ENCODE data around the gene CAP1.
"Not testable (repeated sequence)": the region's sequence is repeated elsewhere in the genome, so short reads cannot be mapped to it uniquely, and the experiment has no call there.

The CAP1 gene

DNA sequence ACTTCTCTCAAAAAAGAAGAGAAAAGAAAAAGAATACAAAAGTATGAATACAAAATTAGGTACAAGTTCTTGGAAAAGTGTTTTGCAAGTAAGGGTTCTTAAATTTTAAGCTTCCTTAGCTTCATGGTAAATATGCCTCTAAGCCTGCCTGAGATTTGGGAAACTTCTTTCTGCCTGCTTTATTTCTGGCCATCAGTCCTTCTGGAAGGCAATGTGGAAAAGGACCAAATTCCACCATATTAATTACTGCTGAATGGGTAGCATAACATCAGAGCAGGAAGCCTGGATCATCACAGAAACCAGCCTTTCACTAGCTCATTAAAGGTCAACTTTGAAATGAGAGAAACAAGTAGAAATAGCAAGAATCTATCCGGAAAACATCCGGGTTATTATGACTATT is 39.1 kb upstream of the CAP1 start:
- Mint-ChIP-seq H3K4me3 (no peak overlapping the region), H3K27me3 (ENCODE audit: low read depth, poor library complexity) (peaks cover 10% of the 10 kb centered on the region), H3K27ac (no peak overlapping the region), H3K9me3 (peaks cover 17% of the 10 kb centered on the region), H3K4me1 (no peaks in the 10 kb centered on the region), H3K36me3 (ENCODE audit: low read depth) (no peaks in the 10 kb centered on the region)
- DNase-seq: no peak
- TF ChIP-seq, protein P1, sequence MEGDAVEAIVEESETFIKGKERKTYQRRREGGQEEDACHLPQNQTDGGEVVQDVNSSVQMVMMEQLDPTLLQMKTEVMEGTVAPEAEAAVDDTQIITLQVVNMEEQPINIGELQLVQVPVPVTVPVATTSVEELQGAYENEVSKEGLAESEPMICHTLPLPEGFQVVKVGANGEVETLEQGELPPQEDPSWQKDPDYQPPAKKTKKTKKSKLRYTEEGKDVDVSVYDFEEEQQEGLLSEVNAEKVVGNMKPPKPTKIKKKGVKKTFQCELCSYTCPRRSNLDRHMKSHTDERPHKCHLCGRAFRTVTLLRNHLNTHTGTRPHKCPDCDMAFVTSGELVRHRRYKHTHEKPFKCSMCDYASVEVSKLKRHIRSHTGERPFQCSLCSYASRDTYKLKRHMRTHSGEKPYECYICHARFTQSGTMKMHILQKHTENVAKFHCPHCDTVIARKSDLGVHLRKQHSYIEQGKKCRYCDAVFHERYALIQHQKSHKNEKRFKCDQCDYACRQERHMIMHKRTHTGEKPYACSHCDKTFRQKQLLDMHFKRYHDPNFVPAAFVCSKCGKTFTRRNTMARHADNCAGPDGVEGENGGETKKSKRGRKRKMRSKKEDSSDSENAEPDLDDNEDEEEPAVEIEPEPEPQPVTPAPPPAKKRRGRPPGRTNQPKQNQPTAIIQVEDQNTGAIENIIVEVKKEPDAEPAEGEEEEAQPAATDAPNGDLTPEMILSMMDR (IDR thresholded peaks at IDR 0.05): no peak

DNA sequence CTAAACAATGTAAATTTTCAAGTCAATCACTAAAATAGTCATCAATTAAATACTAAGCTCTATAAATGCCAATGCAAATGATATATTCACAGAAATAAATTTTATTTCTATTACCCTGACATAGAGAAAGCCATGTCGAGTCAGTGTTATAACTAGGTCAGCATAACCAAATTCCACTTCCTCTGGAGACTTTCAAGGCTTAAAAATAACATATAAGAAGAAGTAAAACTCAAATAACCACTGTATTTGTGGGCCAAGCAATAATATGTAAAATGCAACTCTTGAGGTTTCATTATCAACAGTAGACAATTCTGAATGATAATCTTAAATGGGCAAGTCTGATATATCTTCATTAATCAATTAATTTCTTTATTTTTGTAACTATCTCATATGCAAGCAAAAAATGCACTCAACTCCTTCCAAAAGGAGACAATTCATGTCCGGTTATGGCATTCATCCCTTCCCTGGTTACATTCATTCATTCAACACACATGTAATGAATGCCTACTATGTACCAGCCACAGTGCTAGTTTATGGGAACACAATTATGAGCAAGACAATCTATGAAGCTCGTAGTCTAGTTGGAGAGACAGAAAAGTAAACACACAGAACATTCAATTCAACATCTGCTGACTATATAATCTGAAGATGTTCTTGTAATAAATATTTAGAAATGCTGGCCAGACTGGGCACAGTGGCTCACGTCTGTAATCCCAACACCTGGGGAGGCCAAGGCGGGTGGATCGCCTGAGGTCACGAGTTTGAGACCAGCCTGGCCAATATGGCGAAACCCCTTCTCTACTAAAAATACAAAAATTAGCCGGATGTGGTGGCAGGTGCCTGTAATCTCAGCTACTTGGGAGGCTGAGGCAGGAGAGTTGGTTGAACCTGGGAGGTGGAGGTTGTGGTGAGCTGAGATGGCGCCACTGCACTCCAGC is 37.1 kb upstream of the CAP1 start:
- Mint-ChIP-seq H3K4me1 (no peaks in the 10 kb centered on the region), H3K4me3 (no peak overlapping the region), H3K9me3 (peaks cover 14% of the 10 kb centered on the region), H3K36me3 (ENCODE audit: low read depth) (no peaks in the 10 kb centered on the region), H3K27me3 (ENCODE audit: low read depth, poor library complexity) (peaks cover 10% of the 10 kb centered on the region), H3K27ac (no peak overlapping the region)
- DNase-seq: no peak
- TF ChIP-seq, protein P1 (IDR thresholded peaks at IDR 0.05): no peak

DNA sequence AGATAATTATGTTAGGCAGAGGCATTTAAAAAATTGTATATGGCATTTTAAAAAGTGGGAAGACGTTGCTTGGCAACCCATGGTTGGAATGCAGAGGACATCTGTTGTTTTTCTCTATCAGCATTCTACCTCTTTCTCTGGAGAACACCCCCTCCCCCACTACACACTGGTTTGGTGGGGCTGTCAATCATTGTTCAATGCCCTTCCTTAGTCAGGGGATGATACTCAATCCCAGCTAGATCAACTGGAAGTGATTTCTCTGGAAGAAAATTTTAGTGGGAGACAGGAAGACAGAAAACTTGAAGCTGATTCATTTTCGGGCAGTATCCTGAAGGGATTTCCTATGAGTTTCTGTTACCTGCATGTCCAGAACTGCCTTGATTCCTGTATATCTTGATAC is 35.7 kb upstream of the CAP1 start:
- H3K27me3 Mint-ChIP-seq (ENCODE audit: low read depth, poor library complexity): peaks cover 10% of the 10 kb centered on the region
- H3K9me3 Mint-ChIP-seq: peaks cover 10% of the 10 kb centered on the region
- TF ChIP-seq, protein P1 (IDR thresholded peaks at IDR 0.05): no peak
- no peaks in the 10 kb centered on the region for H3K4me1 Mint-ChIP-seq
- no peak overlapping the region for H3K27ac Mint-ChIP-seq
- DNase-seq: no peak
- H3K4me3 Mint-ChIP-seq: no peak overlapping the region
- H3K36me3 Mint-ChIP-seq (ENCODE audit: low read depth): no peaks in the 10 kb centered on the region

DNA sequence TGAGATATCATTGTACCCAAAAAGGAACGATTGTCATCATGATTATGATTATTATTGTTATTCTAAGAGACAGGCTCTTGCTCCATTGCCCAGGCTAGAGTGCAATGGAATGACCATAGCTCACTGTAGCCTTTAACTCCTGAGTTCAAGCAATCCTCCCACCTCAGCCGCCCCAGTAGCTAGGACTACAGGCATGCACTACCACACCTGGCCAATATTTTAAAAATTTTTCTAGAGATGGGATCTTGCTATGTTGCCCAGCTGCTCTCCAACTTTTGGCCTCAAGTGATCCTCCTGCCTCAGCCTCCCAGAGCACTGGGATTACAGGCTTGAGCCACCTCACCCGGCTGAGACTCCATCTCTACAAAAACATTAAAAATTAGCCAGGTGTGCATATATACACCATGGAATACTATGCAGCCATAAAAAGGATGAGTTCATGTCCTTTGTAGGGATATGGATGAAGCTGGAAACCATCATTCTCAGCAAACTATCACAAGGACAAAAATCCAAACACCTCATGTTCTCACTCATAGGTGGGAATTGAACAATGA is 33.0 kb upstream of the CAP1 start:
- DNase-seq; H3K4me3 Mint-ChIP-seq; H3K27ac Mint-ChIP-seq; H3K36me3 Mint-ChIP-seq (ENCODE audit: low read depth); H3K4me1 Mint-ChIP-seq: not testable (repeated sequence)
- peaks cover 10% of the 10 kb centered on the region for H3K27me3 Mint-ChIP-seq (ENCODE audit: low read depth, poor library complexity)
- H3K9me3 Mint-ChIP-seq: peaks cover 18% of the 10 kb centered on the region

DNA sequence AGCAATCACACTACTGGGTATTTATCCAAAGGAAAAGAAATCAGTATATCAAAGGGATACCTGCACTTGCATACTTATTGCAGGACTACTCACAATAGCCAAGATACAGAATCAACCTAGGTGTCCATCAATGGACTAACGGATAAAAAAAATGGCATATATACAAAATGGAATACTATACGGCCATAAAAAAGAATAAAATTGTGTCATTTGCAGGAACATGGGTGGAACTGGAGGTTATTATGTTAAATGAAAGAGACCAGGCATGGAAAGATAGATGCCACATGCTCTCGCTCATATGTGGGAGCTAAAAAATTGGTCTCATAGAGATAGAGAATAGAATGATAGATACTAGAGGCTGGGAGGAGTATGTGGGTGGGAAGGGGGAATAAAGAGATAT is 29.3 kb upstream of the CAP1 start:
- H3K27ac Mint-ChIP-seq: peak overlapping the region; percentile 16
- TF ChIP-seq, protein P1 (IDR thresholded peaks at IDR 0.05): no peak
- peaks cover 8% of the 10 kb centered on the region for H3K9me3 Mint-ChIP-seq
- DNase-seq: no peak
- H3K36me3 Mint-ChIP-seq (ENCODE audit: low read depth): no peaks in the 10 kb centered on the region
- no peaks in the 10 kb centered on the region for H3K27me3 Mint-ChIP-seq (ENCODE audit: low read depth, poor library complexity)
- H3K4me3 Mint-ChIP-seq: no peak overlapping the region
- no peaks in the 10 kb centered on the region for H3K4me1 Mint-ChIP-seq

DNA sequence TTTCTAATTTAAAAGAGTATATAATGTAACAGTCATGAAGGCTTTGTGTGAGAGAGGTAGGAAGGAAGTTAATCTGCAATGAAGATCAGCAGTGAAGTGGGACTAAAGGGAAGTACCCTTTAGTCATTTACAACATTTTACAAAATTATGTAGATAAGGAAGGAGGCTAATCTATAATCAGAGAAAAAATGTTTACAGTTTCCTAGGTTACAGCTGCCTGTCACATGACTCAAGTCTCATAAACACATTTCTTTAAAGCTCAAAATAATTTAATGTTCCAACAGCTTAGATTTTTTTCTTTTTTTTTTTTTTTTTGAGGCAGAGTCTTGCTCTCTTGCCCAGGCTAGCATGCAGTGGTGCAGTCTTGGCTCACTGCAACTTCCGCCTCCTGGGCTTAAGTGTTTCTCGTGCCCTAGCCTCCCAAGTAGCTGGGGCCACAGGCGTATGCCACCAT is 26.2 kb upstream of the CAP1 start:
- DNase-seq: no peak

More for the DNA sequence above, 26.2 kb upstream of the CAP1 start:
- no peak overlapping the region for H3K4me3 Mint-ChIP-seq
- H3K4me1 Mint-ChIP-seq: no peaks in the 10 kb centered on the region
- H3K27ac Mint-ChIP-seq: no peak overlapping the region
- TF ChIP-seq, protein P1 (IDR thresholded peaks at IDR 0.05): no peak
- H3K36me3 Mint-ChIP-seq (ENCODE audit: low read depth): no peaks in the 10 kb centered on the region
- H3K27me3 Mint-ChIP-seq (ENCODE audit: low read depth, poor library complexity): peaks cover 18% of the 10 kb centered on the region
- H3K9me3 Mint-ChIP-seq: peaks cover 21% of the 10 kb centered on the region

Measured in nephron progenitor cell (in vitro differentiated cells).